OCI-LY3 (cell line): Measurements from ENCODE around the gene STK39.
"Not testable (repeated sequence)": the region's sequence is repeated elsewhere in the genome, so short reads cannot be mapped to it uniquely, and the experiment has no call there.

Experiments
- H2AFZ ChIP-seq: fragments of 200-600, 300-600 bp; shearing (Covaris generic); 2 replicates; pipeline ENCODE4 v1.6.0; 2014; ENCODE audit warnings: antibody characterized with exemption, low read depth, low read length
- H3K27ac ChIP-seq: fragments of 200-600, 300-600 bp; sonication (generic); 2 replicates; pipeline ENCODE4 v1.5.1; 2014; ENCODE audit warnings: mild to moderate bottlenecking, low read length, moderate library complexity, mixed read lengths
- H3K27me3 ChIP-seq: fragments of 200-600, 300-600 bp; sonication (generic); 2 replicates; pipeline ENCODE4 v1.6.1; 2014; ENCODE audit warnings: low read depth, low read length, mixed read lengths
- H3K36me3 ChIP-seq: fragments of 200-600, 300-600 bp; sonication (generic); replicated peaks from 2 replicates; pipeline ENCODE3; 2014; ENCODE audit warnings: low read depth, low read length, mixed read lengths
- H3K4me1 ChIP-seq: fragments of 300-600, 200-600 bp; sonication (generic); 2 replicates; pipeline ENCODE4 v1.6.1; 2014; ENCODE audit warnings: low read length, mixed read lengths
- H3K4me2 ChIP-seq: fragments of 200-600, 300-600 bp; sonication (generic); 2 replicates; pipeline ENCODE4 v1.6.1; 2014; ENCODE audit warnings: low read length, mixed read lengths
- H3K4me3 ChIP-seq: fragments of 300-600, 200-600 bp; sonication (generic); 2 replicates; pipeline ENCODE4 v1.5.1; 2014; ENCODE audit warnings: antibody characterized with exemption, mild to moderate bottlenecking, low read length, moderate library complexity
- H3K79me2 ChIP-seq: fragments of 300-600, 200-600 bp; shearing (Covaris generic); 2 replicates; pipeline ENCODE4 v1.6.1; 2014; ENCODE audit warnings: mild to moderate bottlenecking, low read length, mixed read lengths
- H3K9ac ChIP-seq: fragments of 300-600, 200-600 bp; shearing (Covaris generic); 2 replicates; pipeline ENCODE4 v1.6.0; 2014; ENCODE audit warnings: mild to moderate bottlenecking, low read length, moderate library complexity
- H3K9me3 ChIP-seq: fragments of 200-600, 300-600 bp; shearing (Covaris generic); 2 replicates; pipeline ENCODE4 v1.6.1; 2014; ENCODE audit warnings: low read length, mixed read lengths; ENCODE audit not compliant: insufficient read depth
- H4K20me1 ChIP-seq: fragments of 200-600, 300-600 bp; sonication (generic); 2 replicates; pipeline ENCODE4 v1.6.1; 2016; ENCODE audit warnings: low read length, mixed read lengths; ENCODE audit not compliant: insufficient read depth
- CTCF ChIP-seq: fragments of 200-600, 300-600 bp; sonication (generic); IDR thresholded peaks from 2 replicates; pipeline ENCODE4 v1.5.1; 2014; ENCODE audit warnings: antibody characterized with exemption, low read length, low read depth
- EZH2phosphoT487 ChIP-seq: fragments of 200-600 bp; shearing (Covaris generic); IDR thresholded peaks from 2 replicates; pipeline ENCODE4 v1.6.1; 2018; ENCODE audit warnings: antibody characterized with exemption, mixed run types, low read depth

STK39 gene

GRCh38 chr2:168132389-168132788 is 115.0 kb downstream of the STK39 start:
- no peak overlapping the region for H3K4me2 ChIP-seq
- no peak overlapping the region for H3K27ac ChIP-seq
- H3K4me1 ChIP-seq, result no peaks in the 10 kb centered on the region
- H3K79me2 ChIP-seq, result no peaks in the 10 kb centered on the region
- no peaks in the 10 kb centered on the region for H4K20me1 ChIP-seq
- H3K9me3 ChIP-seq, result no peaks in the 10 kb centered on the region
- TF ChIP-seq EZH2phosphoT487 (no peak), CTCF (no peak)
- H3K27me3 ChIP-seq, result no peaks in the 10 kb centered on the region
- H2AFZ ChIP-seq, result no peak overlapping the region
- no peak overlapping the region for H3K9ac ChIP-seq
- no peak overlapping the region for H3K4me3 ChIP-seq
- no peaks in the 10 kb centered on the region for H3K36me3 ChIP-seq

GRCh38 chr2:168130346-168130745 is 117.0 kb downstream of the STK39 start:
- Histone ChIP-seq H3K9ac (no peak overlapping the region), H3K36me3 (no peaks in the 10 kb centered on the region), H3K27ac (no peak overlapping the region), H2AFZ (no peak overlapping the region), H4K20me1 (no peaks in the 10 kb centered on the region), H3K4me3 (no peak overlapping the region), H3K79me2 (no peaks in the 10 kb centered on the region), H3K9me3 (no peaks in the 10 kb centered on the region), H3K4me2 (no peak overlapping the region), H3K27me3 (no peaks in the 10 kb centered on the region), H3K4me1 (no peaks in the 10 kb centered on the region)
- TF ChIP-seq CTCF (no peak), EZH2phosphoT487 (no peak)

GRCh38 chr2:168127371-168127770 is 120.0 kb downstream of the STK39 start:
- Histone ChIP-seq H3K4me1 (no peaks in the 10 kb centered on the region), H4K20me1 (no peaks in the 10 kb centered on the region), H3K36me3 (peaks cover 2% of the 10 kb centered on the region), H3K79me2 (no peaks in the 10 kb centered on the region), H3K27ac (no peak overlapping the region), H3K27me3 (no peaks in the 10 kb centered on the region), H2AFZ (no peak overlapping the region), H3K4me3 (no peak overlapping the region), H3K9me3 (no peaks in the 10 kb centered on the region), H3K9ac (no peak overlapping the region), H3K4me2 (no peak overlapping the region)
- TF ChIP-seq EZH2phosphoT487, result no peak
- no peak for TF ChIP-seq CTCF

GRCh38 chr2:168122210-168122609 is 125.2 kb downstream of the STK39 start:
- H3K27ac ChIP-seq, H3K4me3 ChIP-seq, H3K9me3 ChIP-seq, H3K4me2 ChIP-seq, H3K27me3 ChIP-seq, H4K20me1 ChIP-seq, H2AFZ ChIP-seq, H3K9ac ChIP-seq, H3K36me3 ChIP-seq, H3K79me2 ChIP-seq: not testable (repeated sequence)
- peaks cover 19% of the 10 kb centered on the region for H3K4me1 ChIP-seq

GRCh38 chr2:168120730-168121129 is 126.7 kb downstream of the STK39 start:
- no peak overlapping the region for H3K4me3 ChIP-seq
- H4K20me1 ChIP-seq, result no peaks in the 10 kb centered on the region
- H2AFZ ChIP-seq, result no peak overlapping the region
- H3K79me2 ChIP-seq, result no peaks in the 10 kb centered on the region
- H3K4me1 ChIP-seq, result peaks cover 22% of the 10 kb centered on the region
- no peak overlapping the region for H3K4me2 ChIP-seq
- no peaks in the 10 kb centered on the region for H3K9me3 ChIP-seq
- no peak overlapping the region for H3K9ac ChIP-seq
- H3K36me3 ChIP-seq, result peaks cover 3% of the 10 kb centered on the region
- no peak for TF ChIP-seq CTCF
- no peak for TF ChIP-seq EZH2phosphoT487
- no peak overlapping the region for H3K27ac ChIP-seq
- H3K27me3 ChIP-seq, result no peaks in the 10 kb centered on the region
